Muscle of back (tissue), 11 donors: ENCODE results near the gene SEC14L5. TPM values are rescaled to one million over a fixed set of nuclear protein-coding genes. Genes with fewer than 3 reads are reported as not detected.
"Not testable (repeated sequence)": the region's sequence is repeated elsewhere in the genome, so short reads cannot be mapped to it uniquely, and the experiment has no call there.

Experiments
- DNase-seq, 3 donors: peaks; one replicate each; pipeline versions ENCODE4 v3.0.0 to v3.0.0-alpha.2; 2013
- polyA plus RNA-seq, 10 donors: library from polyadenylated mRNA; unstranded; fragments of 120-200 nt; gene quantifications; one replicate each; pipeline ENCODE4 v1.2.1, GENCODE V29; 2013; ENCODE audit not compliant: insufficient read length in 10 of 10

The SEC14L5 gene
- polyA plus RNA-seq, 10 donors: 0.52 to 1.3 (median 0.80) TPM

GRCh38 chr16:4929619-4930018, 28.5 kb upstream of the SEC14L5 start:
- not testable (repeated sequence) for DNase-seq

- no peak for DNase-seq
Observed at GRCh38 chr16:4931381-4931780, 26.7 kb upstream of the SEC14L5 start.

GRCh38 chr16:4933433-4933832, 24.7 kb upstream of the SEC14L5 start:
- DNase-seq: no peak

GRCh38 chr16:4933871-4934395, 24.2 kb upstream of the SEC14L5 start:
- DNase-seq: no peak

- DNase-seq: no peak
Observed at GRCh38 chr16:4934591-4934990, 23.5 kb upstream of the SEC14L5 start.

- no peak for DNase-seq
Observed at GRCh38 chr16:4935241-4935855, 22.8 kb upstream of the SEC14L5 start.

- no peak for DNase-seq
Observed at GRCh38 chr16:4936181-4936990, 21.7 kb upstream of the SEC14L5 start.

- no peak for DNase-seq
Observed at GRCh38 chr16:4936991-4937781, 20.9 kb upstream of the SEC14L5 start, which contains the start of gene PPL. PPL (minus strand) TSS chr16:4937148; CDS start chr16:4937045, 103 bp downstream.

GRCh38 chr16:4937782-4938682, 20.1 kb upstream of the SEC14L5 start:
- DNase-seq: no peak

GRCh38 chr16:4938683-4939030, 19.5 kb upstream of the SEC14L5 start:
- no peak for DNase-seq

GRCh38 chr16:4940719-4941118, 17.4 kb upstream of the SEC14L5 start:
- DNase-seq: no peak

GRCh38 chr16:4942481-4942880, 15.6 kb upstream of the SEC14L5 start:
- DNase-seq: no peak

- peak; percentile 84 to 93 (median 92) for DNase-seq
Observed at GRCh38 chr16:4944333-4945281, 13.5 kb upstream of the SEC14L5 start.

- DNase-seq: peak in 1 of 3 donors; percentile 31
Observed at GRCh38 chr16:4945560-4946502, 12.3 kb upstream of the SEC14L5 start.

- no peak for DNase-seq
Observed at GRCh38 chr16:4946917-4947316, 11.2 kb upstream of the SEC14L5 start.

GRCh38 chr16:4947722-4948503, 10.2 kb upstream of the SEC14L5 start:
- DNase-seq: peak in 1 of 3 donors; percentile 34

GRCh38 chr16:4948903-4949766, 9.0 kb upstream of the SEC14L5 start:
- no peak for DNase-seq
